ENCODE data around the gene TINAG. TPM values are rescaled to one million over a fixed set of nuclear protein-coding genes. Genes with fewer than 3 reads are reported as not detected.

Gene TINAG, protein sequence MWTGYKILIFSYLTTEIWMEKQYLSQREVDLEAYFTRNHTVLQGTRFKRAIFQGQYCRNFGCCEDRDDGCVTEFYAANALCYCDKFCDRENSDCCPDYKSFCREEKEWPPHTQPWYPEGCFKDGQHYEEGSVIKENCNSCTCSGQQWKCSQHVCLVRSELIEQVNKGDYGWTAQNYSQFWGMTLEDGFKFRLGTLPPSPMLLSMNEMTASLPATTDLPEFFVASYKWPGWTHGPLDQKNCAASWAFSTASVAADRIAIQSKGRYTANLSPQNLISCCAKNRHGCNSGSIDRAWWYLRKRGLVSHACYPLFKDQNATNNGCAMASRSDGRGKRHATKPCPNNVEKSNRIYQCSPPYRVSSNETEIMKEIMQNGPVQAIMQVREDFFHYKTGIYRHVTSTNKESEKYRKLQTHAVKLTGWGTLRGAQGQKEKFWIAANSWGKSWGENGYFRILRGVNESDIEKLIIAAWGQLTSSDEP
- not detected for total RNA-seq

DNA sequence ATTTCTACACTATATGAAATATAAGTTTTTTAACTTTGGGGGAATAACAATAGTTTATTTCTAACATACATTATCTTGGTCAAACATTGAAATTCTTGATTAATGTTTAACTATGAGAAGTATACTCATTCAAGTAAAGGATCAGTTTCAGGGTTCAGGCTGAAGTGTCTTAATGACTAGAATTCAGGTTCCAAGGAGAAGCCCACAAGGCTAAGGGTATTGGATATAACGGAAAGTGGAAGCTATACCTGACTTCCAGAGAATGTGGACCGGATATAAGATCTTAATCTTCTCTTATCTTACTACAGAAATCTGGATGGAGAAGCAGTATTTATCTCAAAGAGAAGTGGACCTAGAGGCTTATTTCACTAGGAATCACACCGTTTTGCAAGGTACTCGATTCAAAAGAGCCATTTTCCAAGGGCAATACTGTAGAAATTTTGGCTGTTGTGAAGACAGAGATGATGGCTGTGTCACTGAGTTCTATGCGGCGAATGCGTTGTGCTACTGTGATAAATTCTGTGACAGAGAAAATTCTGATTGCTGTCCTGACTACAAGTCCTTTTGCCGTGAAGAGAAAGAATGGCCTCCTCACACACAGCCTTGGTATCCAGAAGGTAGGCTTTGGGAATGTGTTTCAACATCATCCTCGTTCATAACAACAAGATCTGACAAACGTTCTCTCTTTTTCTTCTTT is at the start of gene TINAG:
Gene TINAG (plus strand): TSS at position 153 of the 697 bp plus-strand sequence. CDS start 110 bp downstream, at position 263.
- DNase-seq (ENCODE audit: extremely low spot score in 2 of 2) = no peak
- no peak within 1 kb of the TSS for H3K4me3 ChIP-seq
- no peaks in the 10 kb centered on the region for H3K9me3 ChIP-seq
- H3K4me1 ChIP-seq = no peaks in the 10 kb centered on the region
- intact Hi-C loops (cut with DNase I) = no loop called here
- TF ChIP-seq POLR2AphosphoS5 (IDR thresholded peaks at IDR 0.05; ENCODE audit: insufficient read depth in 1 of 2, low read depth in 1 of 2) = no peak
- TF ChIP-seq, protein P1, sequence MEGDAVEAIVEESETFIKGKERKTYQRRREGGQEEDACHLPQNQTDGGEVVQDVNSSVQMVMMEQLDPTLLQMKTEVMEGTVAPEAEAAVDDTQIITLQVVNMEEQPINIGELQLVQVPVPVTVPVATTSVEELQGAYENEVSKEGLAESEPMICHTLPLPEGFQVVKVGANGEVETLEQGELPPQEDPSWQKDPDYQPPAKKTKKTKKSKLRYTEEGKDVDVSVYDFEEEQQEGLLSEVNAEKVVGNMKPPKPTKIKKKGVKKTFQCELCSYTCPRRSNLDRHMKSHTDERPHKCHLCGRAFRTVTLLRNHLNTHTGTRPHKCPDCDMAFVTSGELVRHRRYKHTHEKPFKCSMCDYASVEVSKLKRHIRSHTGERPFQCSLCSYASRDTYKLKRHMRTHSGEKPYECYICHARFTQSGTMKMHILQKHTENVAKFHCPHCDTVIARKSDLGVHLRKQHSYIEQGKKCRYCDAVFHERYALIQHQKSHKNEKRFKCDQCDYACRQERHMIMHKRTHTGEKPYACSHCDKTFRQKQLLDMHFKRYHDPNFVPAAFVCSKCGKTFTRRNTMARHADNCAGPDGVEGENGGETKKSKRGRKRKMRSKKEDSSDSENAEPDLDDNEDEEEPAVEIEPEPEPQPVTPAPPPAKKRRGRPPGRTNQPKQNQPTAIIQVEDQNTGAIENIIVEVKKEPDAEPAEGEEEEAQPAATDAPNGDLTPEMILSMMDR (IDR thresholded peaks at IDR 0.05) = no peak
- TF ChIP-seq POLR2A (IDR thresholded peaks at IDR 0.05) = no peak
- H3K27ac ChIP-seq = no peak within 1 kb of the TSS
- H3K36me3 ChIP-seq = no peaks in the 10 kb centered on the region
- no peaks in the 10 kb centered on the region for H3K27me3 ChIP-seq

DNA sequence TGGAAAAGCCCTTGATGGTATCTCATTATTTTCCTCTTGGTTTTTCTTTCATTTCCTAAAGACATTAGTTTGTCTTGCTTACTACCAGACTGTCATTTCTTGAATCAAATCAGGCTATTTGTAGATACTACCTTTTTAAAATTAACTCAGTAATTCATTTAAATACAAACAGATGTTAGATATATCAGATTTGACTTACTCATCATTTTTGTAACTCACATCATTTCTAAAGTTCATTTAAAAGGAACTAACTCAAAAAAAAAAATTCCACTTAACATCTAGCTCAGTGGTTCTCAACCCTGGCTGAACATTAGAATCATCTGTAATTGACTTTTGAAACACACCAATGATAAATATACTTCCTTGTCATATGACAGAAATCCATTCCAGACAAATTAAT is 48.2 kb upstream of the TINAG start:
- no peaks in the 10 kb centered on the region for H3K27me3 ChIP-seq
- H3K9me3 ChIP-seq = no peaks in the 10 kb centered on the region
- no peak overlapping the region for H3K4me3 ChIP-seq
- no peak for DNase-seq (ENCODE audit: extremely low spot score in 2 of 2)
- no peaks in the 10 kb centered on the region for H3K4me1 ChIP-seq
- TF ChIP-seq POLR2A (IDR thresholded peaks at IDR 0.05) (no peak), POLR2AphosphoS5 (IDR thresholded peaks at IDR 0.05; ENCODE audit: insufficient read depth in 1 of 2, low read depth in 1 of 2) (no peak)
- TF ChIP-seq, protein P1 (IDR thresholded peaks at IDR 0.05) = no peak
- intact Hi-C loops (cut with DNase I) = no loop called here
- no peaks in the 10 kb centered on the region for H3K36me3 ChIP-seq
- H3K27ac ChIP-seq = no peak overlapping the region

DNA sequence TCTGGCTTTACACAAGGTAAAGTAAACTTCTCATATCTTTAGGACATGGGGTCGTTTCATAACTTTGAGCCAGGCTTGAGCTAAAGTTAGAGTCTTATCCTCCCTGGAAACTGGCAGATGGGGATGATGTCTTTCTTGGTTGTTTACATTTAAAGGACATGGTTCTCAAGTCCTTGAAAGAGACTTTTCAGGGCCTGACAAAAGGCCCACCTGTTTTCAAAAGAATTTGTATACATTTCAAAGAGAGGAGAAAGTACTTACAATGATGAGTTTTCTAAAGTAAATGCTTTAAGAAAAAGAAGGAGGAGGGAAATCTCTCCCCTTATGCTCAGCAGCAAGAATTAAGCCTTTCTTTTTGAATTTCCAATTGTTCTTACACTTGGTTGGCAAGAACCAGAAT is 45.7 kb upstream of the TINAG start:
- no peak for DNase-seq (ENCODE audit: extremely low spot score in 2 of 2)
- Histone ChIP-seq H3K4me1 (no peaks in the 10 kb centered on the region), H3K9me3 (no peaks in the 10 kb centered on the region), H3K27ac (no peak overlapping the region), H3K4me3 (no peak overlapping the region), H3K36me3 (no peaks in the 10 kb centered on the region), H3K27me3 (no peaks in the 10 kb centered on the region)
- TF ChIP-seq POLR2AphosphoS5 (IDR thresholded peaks at IDR 0.05; ENCODE audit: insufficient read depth in 1 of 2, low read depth in 1 of 2) = no peak
- TF ChIP-seq POLR2A (IDR thresholded peaks at IDR 0.05) = no peak
- TF ChIP-seq, protein P1 (IDR thresholded peaks at IDR 0.05) = no peak
- intact Hi-C loops (cut with DNase I) = no loop called here

DNA sequence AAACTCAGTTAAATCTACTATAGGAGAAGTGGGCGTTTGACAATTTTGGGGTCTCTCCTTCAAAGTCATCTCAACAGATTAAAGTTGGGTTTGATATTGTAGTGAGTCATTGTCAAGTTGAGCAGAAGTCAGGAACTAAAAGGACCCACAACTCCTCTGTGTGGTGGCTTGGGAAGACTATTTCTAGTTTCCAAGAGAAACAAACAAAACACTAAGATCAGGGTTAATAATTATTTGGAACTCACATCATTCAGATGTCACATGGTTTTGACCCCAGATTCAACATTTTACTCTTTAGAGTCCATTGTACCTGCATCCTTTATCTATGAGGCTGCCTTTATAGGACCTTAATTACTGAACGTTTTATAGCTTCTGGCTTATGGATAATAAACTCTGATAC is 45.3 kb upstream of the TINAG start:
- Histone ChIP-seq H3K4me1 (no peaks in the 10 kb centered on the region), H3K36me3 (no peaks in the 10 kb centered on the region), H3K27ac (no peak overlapping the region), H3K9me3 (no peaks in the 10 kb centered on the region), H3K27me3 (no peaks in the 10 kb centered on the region), H3K4me3 (no peak overlapping the region)
- DNase-seq (ENCODE audit: extremely low spot score in 2 of 2) = no peak
- intact Hi-C loops (cut with DNase I) = no loop called here
- no peak for TF ChIP-seq POLR2AphosphoS5 (IDR thresholded peaks at IDR 0.05; ENCODE audit: insufficient read depth in 1 of 2, low read depth in 1 of 2)
- TF ChIP-seq, protein P1 (IDR thresholded peaks at IDR 0.05) = no peak
- TF ChIP-seq POLR2A (IDR thresholded peaks at IDR 0.05) = no peak

All from vagina (tissue), 2 donors.